NK-92 (cell line): ENCODE data around the gene CCDC186.

Experiments used
- DNase-seq: peaks from one replicate; lab custom pipeline; 2025; ENCODE audit not compliant: unreplicated experiment; lab: John Stamatoyannopoulos, UW

CCDC186 gene

GRCh38 chr10:114115661-114116445 is 58.1 kb downstream of the CCDC186 start:
- DNase-seq: no peak

- DNase-seq: no peak
Observed at GRCh38 chr10:114110174-114110972, 63.6 kb downstream of the CCDC186 start.

GRCh38 chr10:114103284-114103683 is 70.7 kb downstream of the CCDC186 start:
- no peak for DNase-seq

DNA sequence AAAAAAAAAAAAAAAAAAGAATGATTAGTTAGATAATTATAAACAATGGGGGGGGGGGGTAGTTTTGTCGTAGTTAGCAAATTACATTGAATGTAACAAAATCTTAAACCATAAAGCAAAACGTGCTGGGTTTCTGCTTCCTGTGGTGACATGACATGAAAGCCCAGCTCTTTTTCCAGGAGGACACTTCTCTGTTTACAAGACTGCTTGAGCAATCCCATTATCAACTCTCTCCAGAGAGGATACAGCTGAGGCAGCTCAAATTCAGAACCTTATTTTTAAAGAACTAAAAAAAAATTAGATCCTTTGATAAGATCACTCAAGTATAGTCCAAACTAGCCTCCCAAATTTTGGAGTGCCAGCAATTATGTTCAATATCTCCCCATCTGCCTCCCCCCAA is 71.7 kb downstream of the CCDC186 start:
- DNase-seq: no peak

- DNase-seq: no peak
Observed at GRCh38 chr10:114100848-114101741, 72.9 kb downstream of the CCDC186 start.

DNA sequence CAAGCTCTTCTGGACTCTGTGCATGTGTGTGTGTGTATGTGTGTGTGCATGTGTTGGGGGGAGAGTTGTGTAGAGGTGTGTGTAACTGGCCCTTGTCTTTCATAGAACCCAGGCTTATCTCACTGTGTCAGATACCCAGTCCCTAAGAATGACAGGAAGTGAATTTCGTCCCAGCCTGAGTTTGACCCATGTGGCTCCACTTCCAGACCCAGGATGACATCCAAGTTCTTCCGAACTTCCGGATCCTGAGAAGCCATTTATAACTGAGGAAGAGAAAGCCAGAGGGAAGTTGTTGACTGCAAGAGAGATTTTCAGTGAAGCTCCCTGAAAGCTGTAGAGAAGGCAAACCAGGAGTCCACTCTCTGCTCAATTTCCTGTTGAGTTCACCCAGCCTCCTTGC is 77.1 kb downstream of the CCDC186 start:
- DNase-seq: no peak

DNA sequence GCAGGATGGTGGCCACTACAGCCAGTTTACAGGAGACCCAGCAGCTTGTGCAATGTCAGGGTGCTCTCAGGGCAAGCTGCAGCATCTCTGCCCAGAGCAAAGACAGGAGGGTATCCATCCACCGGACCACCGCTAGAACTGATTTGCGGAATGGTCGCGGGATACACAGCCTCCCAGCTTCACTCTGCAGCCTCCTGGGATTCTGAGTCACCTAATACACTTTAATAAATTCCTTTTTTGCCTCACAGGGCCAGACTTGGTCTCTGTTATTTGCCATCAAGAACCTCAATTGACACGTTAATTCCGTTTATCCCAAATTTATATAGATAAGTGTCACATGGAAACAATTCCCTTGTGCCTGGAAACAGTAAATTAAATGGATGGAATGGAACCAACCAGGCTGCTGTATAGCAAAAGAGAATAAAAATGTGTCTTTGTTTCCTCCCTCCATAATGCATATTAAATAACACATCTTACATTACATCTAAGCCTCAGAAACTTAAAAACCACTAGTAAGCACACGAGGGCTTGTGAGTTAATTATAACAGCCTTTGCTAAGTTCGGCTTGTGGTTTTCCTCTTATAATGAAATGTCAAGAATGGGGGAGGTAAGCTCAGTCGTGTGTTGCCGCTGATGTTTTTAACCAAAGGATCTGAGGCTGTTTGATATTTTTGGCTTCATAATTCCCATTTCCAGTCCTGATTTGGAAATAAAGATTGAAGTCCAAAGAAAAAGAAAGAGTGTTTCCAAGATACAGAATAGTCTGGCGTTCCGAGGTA is 78.3 kb downstream of the CCDC186 start:
- no peak for DNase-seq

GRCh38 chr10:114094795-114095194 is 79.2 kb downstream of the CCDC186 start:
- no peak for DNase-seq

DNA sequence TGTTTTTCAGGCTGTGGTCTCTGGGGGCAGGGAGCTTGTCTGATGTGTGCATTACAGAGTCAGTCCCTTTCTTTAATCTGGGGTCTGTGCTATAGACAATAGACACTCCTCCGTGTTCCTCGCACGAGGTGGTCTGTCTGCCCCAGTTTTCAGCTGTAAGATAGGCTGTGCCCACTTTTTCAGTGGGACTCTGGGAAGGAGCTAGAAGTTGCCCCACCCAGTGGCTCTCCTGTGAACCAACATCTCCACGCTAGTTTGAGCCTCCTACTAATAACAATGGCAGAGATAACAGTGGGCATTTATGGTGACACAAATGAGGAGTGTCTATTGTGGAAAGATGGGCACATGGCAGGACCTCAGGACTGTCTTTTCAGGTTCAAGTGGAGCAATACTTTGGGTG is 86.3 kb downstream of the CCDC186 start:
- no peak for DNase-seq

- DNase-seq: no peak
Observed at GRCh38 chr10:114087255-114087654, 86.7 kb downstream of the CCDC186 start.

GRCh38 chr10:114084215-114084614 is 89.8 kb downstream of the CCDC186 start:
- no peak for DNase-seq

DNA sequence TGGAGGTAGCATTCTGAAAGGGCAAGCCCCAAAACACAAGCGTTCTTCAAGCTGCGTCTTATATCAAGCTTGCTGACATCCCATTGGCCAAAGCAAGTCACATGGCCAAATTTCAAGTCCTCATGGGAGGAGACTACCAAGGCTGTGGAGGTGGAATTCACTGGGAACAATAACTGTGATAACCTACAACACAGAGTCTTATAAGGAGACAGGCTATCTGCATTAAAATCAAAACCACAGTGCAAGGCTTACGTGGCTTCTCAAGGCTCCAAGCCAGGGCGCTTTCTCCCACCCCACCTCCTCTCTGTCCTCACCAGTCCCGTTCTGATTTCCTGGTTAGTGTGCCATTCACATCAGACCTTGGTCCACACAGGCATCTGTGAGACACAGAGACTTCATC is 91.0 kb downstream of the CCDC186 start:
- no peak for DNase-seq

DNA sequence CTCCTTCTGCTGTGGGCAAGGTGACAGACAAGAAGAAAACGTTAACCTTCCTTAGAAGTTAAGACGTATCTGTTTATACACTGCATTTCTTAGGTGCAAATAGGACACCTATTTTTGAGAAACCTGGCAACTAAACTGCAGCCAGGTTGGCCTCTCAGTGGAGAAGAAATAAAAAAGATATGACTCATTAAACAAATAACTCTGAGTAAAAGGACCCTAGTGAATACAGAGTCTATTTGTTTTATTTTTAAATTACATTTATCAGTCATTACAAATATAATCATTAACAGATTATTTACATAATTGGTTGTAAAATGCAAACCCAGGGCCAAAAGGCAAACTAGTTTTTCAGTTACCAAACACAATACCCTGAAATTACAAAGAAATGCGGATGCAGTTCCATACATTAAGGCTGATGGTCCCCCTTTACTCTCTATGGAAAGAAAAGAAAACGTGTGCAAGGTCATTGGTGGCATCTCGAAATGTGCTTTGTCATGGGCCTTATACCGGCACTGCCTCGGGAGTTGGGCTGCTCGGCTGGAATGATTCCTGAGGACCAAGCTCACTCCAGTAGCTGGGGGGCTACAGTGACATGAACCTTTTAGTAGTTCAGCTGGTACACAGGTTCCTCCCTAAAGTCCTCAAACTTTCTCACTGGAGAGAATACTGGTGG is 92.0 kb downstream of the CCDC186 start:
- DNase-seq: no peak

GRCh38 chr10:114079421-114079820 is 94.6 kb downstream of the CCDC186 start:
- DNase-seq: no peak

DNA sequence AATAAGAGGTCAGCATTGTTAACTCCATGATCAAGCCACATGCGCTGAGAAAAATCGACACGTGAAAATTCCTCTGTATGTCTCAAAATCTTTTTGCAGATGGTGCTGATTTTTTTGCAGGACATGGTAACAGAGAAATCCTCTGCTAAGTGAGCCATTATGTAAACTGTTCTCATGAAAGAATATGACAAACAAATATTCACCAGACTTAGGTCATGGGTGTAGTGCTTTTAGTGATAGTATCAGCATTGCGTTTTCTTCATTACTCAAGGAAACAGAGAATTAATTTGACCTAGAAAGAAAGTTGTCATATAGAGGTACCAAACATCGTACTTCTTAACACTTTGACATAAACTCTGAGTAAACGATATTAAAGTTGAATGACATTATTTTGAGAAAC is 95.7 kb downstream of the CCDC186 start:
- no peak for DNase-seq

DNA sequence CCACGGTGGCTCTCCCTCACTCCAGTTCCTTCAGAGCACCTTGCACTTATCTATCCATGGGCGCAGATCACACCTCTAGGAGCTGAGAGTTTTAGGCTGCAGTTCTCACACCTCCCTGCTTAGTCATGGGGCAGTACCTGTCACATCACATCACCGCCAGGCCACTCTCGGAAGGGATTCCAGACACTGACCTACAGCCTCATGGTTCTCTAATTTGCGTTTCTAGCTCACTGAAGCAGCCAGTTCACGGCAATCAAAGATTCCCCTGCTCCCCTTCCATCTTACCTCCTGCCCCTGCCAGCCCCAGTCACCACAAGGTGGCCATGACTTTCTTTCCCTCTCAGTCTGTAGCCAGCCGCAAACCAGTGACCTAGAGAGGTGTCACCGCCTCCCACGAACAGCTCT is 96.2 kb downstream of the CCDC186 start:
- no peak for DNase-seq

GRCh38 chr10:114077347-114077746 is 96.7 kb downstream of the CCDC186 start:
- DNase-seq: no peak

DNA sequence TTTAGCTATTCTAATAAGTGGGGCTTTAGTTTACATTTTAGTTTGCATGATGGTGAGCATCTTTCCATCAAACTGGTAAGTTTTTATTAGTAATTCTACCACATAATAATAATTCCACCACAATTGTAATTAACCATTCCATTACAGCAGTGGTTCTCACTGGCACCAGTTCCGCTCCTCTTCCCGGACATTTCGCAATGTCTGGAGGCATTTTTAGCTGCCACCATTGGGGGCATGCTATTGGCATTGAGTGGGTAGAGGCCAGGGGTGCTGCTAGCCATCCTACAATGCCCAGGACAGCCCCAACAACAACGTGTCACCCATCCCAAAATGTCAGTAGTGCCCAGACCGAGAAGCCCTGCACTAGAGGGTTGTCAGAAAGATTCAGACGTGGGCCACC is 98.9 kb downstream of the CCDC186 start:
- no peak for DNase-seq

GRCh38 chr10:114073395-114074186 is 100.4 kb downstream of the CCDC186 start:
- no peak for DNase-seq
